SK-N-SH (cell line): ENCODE data around the gene CRCP. TPM values are rescaled to one million over a fixed set of nuclear protein-coding genes. Genes with fewer than 3 reads are reported as not detected.

Experiments used
- CTCF ChIA-PET: fragments of 300-600, 350-600 bp; formaldehyde crosslinking; extraction: SDS; loops from one replicate; lab custom pipeline; 2021; lab: Yijun Ruan, JAX
- POLR2A ChIA-PET: fragments of 350-600 bp; sonication (Branson Sonifier 250); formaldehyde crosslinking; extraction: SDS; loops from one replicate; lab custom pipeline; 2020; ENCODE audit warnings: antibody characterized with exemption, inconsistent platforms; lab: Yijun Ruan, JAX
- DNase-seq: peaks from one replicate; pipeline ENCODE4 v3.0.0; 2012
- H2AFZ ChIP-seq: fragments of 200-600 bp; sonication (generic); 2 replicates; pipeline ENCODE4 v1.8.1; 2016; ENCODE audit warnings: antibody characterized with exemption, mild to moderate bottlenecking, low read depth
- H3F3A ChIP-seq: fragments of 200-600 bp; sonication (generic); replicated peaks from 2 replicates; pipeline ENCODE3; 2016; ENCODE audit warnings: antibody characterized with exemption, mild to moderate bottlenecking; ENCODE audit not compliant: insufficient read depth
- H3K27ac ChIP-seq, 2 experiments: fragments of 200-500 bp in 1 of 2; fragments of 200-600 bp in 1 of 2; sonication (Bioruptor generic) in 1 of 2; sonication (generic), shearing (Covaris generic) in 1 of 2; 2 replicates each; pipeline versions ENCODE4 v1.5.1 to v1.6.1; 2014 to 2016; ENCODE audit warnings: low read depth in 2 of 2, inconsistent platforms in 1 of 2, low read length in 1 of 2, mild to moderate bottlenecking in 1 of 2, mixed read lengths in 1 of 2
- H3K27me3 ChIP-seq: fragments of 200-600 bp; sonication (generic), shearing (Covaris generic); 2 replicates; pipeline ENCODE4 v1.6.1; 2016; ENCODE audit warnings: mixed run types; ENCODE audit not compliant: insufficient read depth
- H3K36me3 ChIP-seq, 2 experiments: fragments of 200-500 bp in 1 of 2; fragments of 200-600 bp in 1 of 2; sonication (Bioruptor generic) in 1 of 2; sonication (generic) in 1 of 2; replicated peaks in 1 of 2; 2 replicates each; pipeline versions ENCODE3 to v1.5.1; 2014 to 2016; ENCODE audit warnings: low read length in 1 of 2, mild to moderate bottlenecking in 1 of 2; ENCODE audit not compliant: insufficient read depth in 2 of 2, control insufficient read depth in 1 of 2
- H3K4me1 ChIP-seq, 2 experiments: fragments of 200-500 bp in 1 of 2; fragments of 200-600 bp in 1 of 2; sonication (Bioruptor generic) in 1 of 2; sonication (generic), shearing (Covaris generic) in 1 of 2; 2 replicates each; pipeline versions ENCODE4 v1.5.1 to v1.6.1; 2014 to 2016; ENCODE audit warnings: low read depth in 1 of 2, low read length in 1 of 2, mixed run types in 1 of 2; ENCODE audit not compliant: insufficient read depth in 2 of 2, control insufficient read depth in 1 of 2
- H3K4me2 ChIP-seq: fragments of 200-600 bp; sonication (generic), shearing (Covaris generic); 2 replicates; pipeline ENCODE4 v1.6.1; 2017; ENCODE audit warnings: mixed run types
- H3K4me3 ChIP-seq, 2 experiments: fragments of 200-500 bp in 1 of 2; fragments of 200-600 bp in 1 of 2; sonication (Bioruptor generic) in 1 of 2; sonication (generic), shearing (Covaris generic) in 1 of 2; 2 replicates each; pipeline versions ENCODE4 v1.5.1 to v1.8.1; 2014 to 2016; ENCODE audit warnings: low read depth in 2 of 2, inconsistent platforms in 1 of 2, low read length in 1 of 2, mild to moderate bottlenecking in 1 of 2, mixed read lengths in 1 of 2, moderate library complexity in 1 of 2
- H3K79me2 ChIP-seq: fragments of 200-600 bp; sonication (generic); 2 replicates; pipeline ENCODE4 v1.8.1; 2017; ENCODE audit warnings: mild to moderate bottlenecking; ENCODE audit not compliant: insufficient read depth
- H3K9ac ChIP-seq: fragments of 200-600 bp; sonication (generic); 2 replicates; pipeline ENCODE4 v1.6.1; 2017; ENCODE audit warnings: mixed run types
- H3K9me2 ChIP-seq: fragments of 200-600 bp; sonication (generic); 2 replicates; pipeline ENCODE4 v1.6.1; 2017; ENCODE audit warnings: mixed run types
- H3K9me3 ChIP-seq: fragments of 200-600 bp; sonication (generic); 2 replicates; pipeline ENCODE4 v1.6.1; 2017; ENCODE audit warnings: mixed run types, mild to moderate bottlenecking, moderate library complexity
- H4K20me1 ChIP-seq: fragments of 200-600 bp; sonication (generic); 2 replicates; pipeline ENCODE4 v1.6.1; 2017; ENCODE audit warnings: mild to moderate bottlenecking, mixed run types; ENCODE audit not compliant: insufficient read depth
- CTCF ChIP-seq: fragments of 200-600 bp; sonication (generic); IDR thresholded peaks from 2 replicates; pipeline ENCODE4 v1.6.1; 2017; ENCODE audit warnings: antibody characterized with exemption, mild to moderate bottlenecking, moderate library complexity
- ELF1 ChIP-seq: IDR thresholded peaks from 2 replicates; pipeline ENCODE4 v1.4.0; 2012
- FOSL2 ChIP-seq: IDR thresholded peaks from 2 replicates; pipeline ENCODE4 v1.4.0; 2012; ENCODE audit warnings: low read depth, mild to moderate bottlenecking, moderate library complexity, borderline replicate concordance
- FOXM1 ChIP-seq: IDR thresholded peaks from 2 replicates; pipeline ENCODE4 v1.4.0; 2012; ENCODE audit warnings: low read depth, mild to moderate bottlenecking
- GATA2 ChIP-seq: sonication (generic); formaldehyde crosslinking; IDR thresholded peaks from 2 replicates; pipeline ENCODE4 v1.5.0; 2020; ENCODE audit warnings: mild to moderate bottlenecking, missing genetic modification reagents
- IRF3 ChIP-seq: fragments of 150-350 bp; IDR thresholded peaks from 2 replicates; pipeline ENCODE4 v1.6.1; 2016; ENCODE audit warnings: mild to moderate bottlenecking, low read depth, low read length
- JUND ChIP-seq: IDR thresholded peaks from 2 replicates; pipeline ENCODE4 v1.4.0; 2012
- MAX ChIP-seq: IDR thresholded peaks from 2 replicates; pipeline ENCODE4 v1.4.0; 2012; ENCODE audit warnings: low read depth
- MEF2A ChIP-seq: IDR thresholded peaks from 2 replicates; pipeline ENCODE4 v1.4.0; 2012; ENCODE audit warnings: low read depth, borderline replicate concordance
- MXI1 ChIP-seq: IDR thresholded peaks from 2 replicates; pipeline ENCODE4 v1.6.1; 2012; ENCODE audit warnings: mild to moderate bottlenecking, low read depth, low read length, improper control_type of control experiment
- NFIC ChIP-seq: IDR thresholded peaks from 2 replicates; pipeline ENCODE4 v1.4.0; 2012; ENCODE audit warnings: borderline replicate concordance
- NRF1 ChIP-seq: IDR thresholded peaks from 2 replicates; pipeline ENCODE4 v1.6.1; 2012; ENCODE audit warnings: low read depth, mild to moderate bottlenecking, low read length
- POLR2AphosphoS5 ChIP-seq: IDR thresholded peaks from 2 replicates; pipeline ENCODE4 v1.6.1; 2012; ENCODE audit warnings: low read depth, low read length
- RAD21 ChIP-seq: IDR thresholded peaks from 2 replicates; pipeline ENCODE4 v1.6.1; 2012; ENCODE audit warnings: mild to moderate bottlenecking, low read length
- RCOR1 ChIP-seq: fragments of 150-350 bp; IDR thresholded peaks from 2 replicates; pipeline ENCODE4 v1.6.1; 2017; ENCODE audit warnings: antibody characterized with exemption, low read length
- RFX5 ChIP-seq: IDR thresholded peaks from 2 replicates; pipeline ENCODE4 v1.6.1; 2012; ENCODE audit warnings: mild to moderate bottlenecking, improper control_type of control experiment, low read length
- RXRA ChIP-seq: IDR thresholded peaks from 2 replicates; pipeline ENCODE4 v1.4.0; 2012; ENCODE audit warnings: low read depth, mild to moderate bottlenecking, borderline replicate concordance
- SMC3 ChIP-seq: IDR thresholded peaks from 2 replicates; pipeline ENCODE4 v1.6.1; 2012; ENCODE audit warnings: low read depth, low read length, improper control_type of control experiment
- TCF12 ChIP-seq: IDR thresholded peaks from 2 replicates; pipeline ENCODE4 v1.4.0; 2012
- USF1 ChIP-seq: IDR thresholded peaks from 2 replicates; pipeline ENCODE4 v1.4.0; 2012; ENCODE audit warnings: low read depth, borderline replicate concordance
- USF2 ChIP-seq: fragments of 150-350 bp; IDR thresholded peaks from 2 replicates; pipeline ENCODE4 v1.6.1; 2017; ENCODE audit warnings: antibody characterized with exemption, low read length, low read depth, borderline replicate concordance
- YY1 ChIP-seq: IDR thresholded peaks from 2 replicates; pipeline ENCODE4 v1.4.0; 2012; ENCODE audit warnings: low read depth, mild to moderate bottlenecking
- WGBS: methylation state at CpG from one replicate; pipeline ENCODE4 v1.1.6; 2017; ENCODE audit warnings: low lambda C conversion rate; 5-methylcytosine and 5-hydroxymethylcytosine counted together
- polyA plus RNA-seq, 3 experiments: library from polyadenylated mRNA; depleted of rRNA; stranded (reverse); fragments of >200 nt; gene quantifications; 2 replicates each; pipeline ENCODE4 v1.2.3, GENCODE V29; 2012

The CRCP gene
- polyA plus RNA-seq, 1 of the 3 experiments (the other 2 are of a cell fraction) = 34.0 TPM

- Histone ChIP-seq H3K27me3 (no peaks in the 10 kb centered on the region), H3K27ac (no peak overlapping the region), H3K9ac (no peak overlapping the region), H4K20me1 (no peaks in the 10 kb centered on the region), H3K4me3 (no peak overlapping the region), H3K9me3 (no peaks in the 10 kb centered on the region), H3K79me2 (no peaks in the 10 kb centered on the region), H3K36me3 (no peaks in the 10 kb centered on the region), H2AFZ (no peak overlapping the region), H3K4me1 (peaks cover 0 to 7% of the 10 kb centered on the region in 2 experiments; a peak in 1 of 4 replicates), H3K4me2 (no peak overlapping the region), H3K9me2 (no peaks in the 10 kb centered on the region), H3F3A (no peaks in the 10 kb centered on the region)
- CTCF ChIA-PET = no interaction called here
- TF ChIP-seq MEF2A = no peak
- no peak for TF ChIP-seq CTCF
- no peak for TF ChIP-seq IRF3
- TF ChIP-seq RFX5 = no peak
- no peak for TF ChIP-seq JUND
- no peak for TF ChIP-seq NRF1
- TF ChIP-seq YY1 = no peak
- TF ChIP-seq RAD21 = no peak
- DNase-seq = no peak
- POLR2A ChIA-PET = no interaction called here
- WGBS = 86% methylated on average over 4 of the region's 4 CpGs
Observed at GRCh38 chr7:66186991-66187390, 72.3 kb downstream of the CRCP start.

GRCh38 chr7:66187905-66188304 lies 73.3 kb downstream of the CRCP start:
- H3K27ac ChIP-seq = no peak overlapping the region
- no peak for DNase-seq
- H3K4me2 ChIP-seq = no peak overlapping the region
- no peak overlapping the region for H3K4me3 ChIP-seq
- no peak overlapping the region for H2AFZ ChIP-seq
- ChIA-PET CTCF (interaction anchor here (1.4 kb wide), 1 partner anchor 10 kb away, joined by 4 read pairs; no protein-coding TSS in a partner anchor), POLR2A (no interaction called here)
- no peaks in the 10 kb centered on the region for H4K20me1 ChIP-seq
- no peaks in the 10 kb centered on the region for H3K9me3 ChIP-seq
- no peaks in the 10 kb centered on the region for H3K9me2 ChIP-seq
- no peaks in the 10 kb centered on the region for H3K79me2 ChIP-seq
- no peaks in the 10 kb centered on the region for H3F3A ChIP-seq
- no peaks in the 10 kb centered on the region for H3K27me3 ChIP-seq
- H3K9ac ChIP-seq = no peak overlapping the region
- peaks cover 0 to 7% of the 10 kb centered on the region in 2 experiments; a peak in 1 of 4 replicates for H3K4me1 ChIP-seq
- WGBS = 6% methylated on average over 1 of the region's 1 CpG
- no peaks in the 10 kb centered on the region for H3K36me3 ChIP-seq
- TF ChIP-seq TCF12 (no peak), USF2 (no peak), SMC3 (no peak), RXRA (no peak), ELF1 (no peak), FOSL2 (no peak), CTCF (no peak), GATA2 (CRISPR knock-in tag) (no peak), USF1 (no peak), MAX (no peak), RCOR1 (no peak), POLR2AphosphoS5 (no peak), NFIC (no peak), MXI1 (no peak), FOXM1 (no peak)
- TF ChIP-seq, all 33 proteins: peak for 0
